Endothelial cell of umbilical vein (primary cell): ENCODE measurements around the gene ZNF783.

ENCODE experiments used
- CTCF ChIP-seq, 2 donors: IDR thresholded peaks; 1 replicate in 1 of 2; 2 replicates in 1 of 2; pipeline ENCODE4 v1.5.1; 2011; ENCODE audit warnings: low read length in 2 of 2, mild to moderate bottlenecking in 2 of 2, moderate library complexity in 2 of 2, control low read depth in 1 of 2, inconsistent platforms in 1 of 2, low read depth in 1 of 2; ENCODE audit not compliant: insufficient read depth in 1 of 2; ENCODE audit errors: extremely low read depth in 1 of 2
- MYC ChIP-seq: IDR thresholded peaks from one replicate; pipeline ENCODE4 v1.6.1; 2011; ENCODE audit warnings: mild to moderate bottlenecking, low read depth, low read length
- POLR2A ChIP-seq: IDR thresholded peaks from 2 replicates; pipeline ENCODE4 v1.6.1; 2012; ENCODE audit warnings: low read depth, mild to moderate bottlenecking, control low read depth, low read length
- POLR2AphosphoS5 ChIP-seq: IDR thresholded peaks from 2 replicates; pipeline ENCODE4 v1.6.1; 2012; ENCODE audit warnings: low read depth, mild to moderate bottlenecking, control low read depth, low read length, moderate library complexity; ENCODE audit not compliant: insufficient read depth

DNA sequence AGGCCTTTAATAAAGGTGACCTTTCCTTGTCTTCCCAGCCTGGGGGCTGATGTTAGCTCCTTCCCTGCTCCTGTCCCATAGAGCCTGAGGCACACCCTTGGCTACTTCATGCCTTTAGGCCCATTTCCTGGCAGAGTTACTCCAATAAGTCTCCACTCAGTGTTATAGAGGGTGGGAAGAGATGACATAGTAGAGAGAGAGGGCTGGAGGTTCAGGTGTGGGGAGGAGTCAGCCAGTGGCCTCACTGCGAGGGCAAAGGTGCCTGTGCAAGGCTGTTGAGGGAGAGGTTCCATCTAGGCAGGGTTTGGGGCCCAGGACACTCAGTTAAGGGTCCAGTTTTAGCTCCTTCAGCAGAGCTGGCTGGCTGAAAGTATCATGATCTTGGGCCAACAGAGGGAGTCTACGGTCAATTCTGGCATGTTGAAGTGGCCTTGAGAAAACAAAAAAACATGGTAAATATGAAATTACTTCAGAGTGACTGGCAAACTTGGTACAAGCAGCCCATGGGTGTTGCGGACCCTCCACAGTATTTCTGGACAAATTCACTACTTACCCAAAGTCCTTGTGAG, 67.9 kb downstream of the ZNF783 start:
- TF ChIP-seq POLR2AphosphoS5 (no peak), POLR2A (no peak), MYC (no peak), CTCF (IDR thresholded peaks at IDR 0.05; ENCODE audit: extremely low read depth in 1 of 2, insufficient read depth in 1 of 2, low read depth in 1 of 2, low read length in 2 of 2) (no peak)
